Neural cell (in vitro differentiated cells): ENCODE data around the gene ZBTB7A. TPM values are rescaled to one million over a fixed set of nuclear protein-coding genes. Genes with fewer than 3 reads are reported as not detected.

Experiments
- H2AFZ ChIP-seq: fragments of 200-600, 300-800 bp; sonication (generic), shearing (Covaris generic); 2 replicates; pipeline ENCODE4 v1.6.0; 2014; ENCODE audit warnings: low read depth, mild to moderate bottlenecking, antibody characterized with exemption, low read length, moderate library complexity
- H3F3A ChIP-seq: fragments of 200-600 bp; shearing (Covaris generic); 2 replicates; pipeline ENCODE4 v1.6.1; 2016; ENCODE audit warnings: mild to moderate bottlenecking, moderate library complexity, mixed read lengths, antibody characterized with exemption, low read length; ENCODE audit not compliant: insufficient read depth, poor library complexity, severe bottlenecking
- H3K27ac ChIP-seq: fragments of 200-600, 300-800 bp; sonication (generic), shearing (Covaris generic); 2 replicates; pipeline ENCODE4 v1.5.1; 2014; ENCODE audit warnings: mild to moderate bottlenecking, low read length, moderate library complexity
- H3K27me3 ChIP-seq: fragments of 300-800, 200-600 bp; sonication (generic), shearing (Covaris generic); 2 replicates; pipeline ENCODE4 v1.6.0; 2014; ENCODE audit warnings: mild to moderate bottlenecking, low read depth, low read length, moderate library complexity; ENCODE audit not compliant: insufficient read depth
- H3K36me3 ChIP-seq: fragments of 300-800, 200-600 bp; sonication (generic), shearing (Covaris generic); 2 replicates; pipeline ENCODE4 v1.5.1; 2014; ENCODE audit warnings: mild to moderate bottlenecking, antibody characterized with exemption, low read length, moderate library complexity; ENCODE audit not compliant: insufficient read depth
- H3K4me2 ChIP-seq: fragments of 300-800, 200-600 bp; sonication (generic), shearing (Covaris generic); 2 replicates; pipeline ENCODE4 v1.6.0; 2014; ENCODE audit warnings: mild to moderate bottlenecking, low read length
- H3K4me3 ChIP-seq: fragments of 300-800, 200-600 bp; sonication (generic), shearing (Covaris generic); 2 replicates; pipeline ENCODE4 v1.5.1; 2014; ENCODE audit warnings: mild to moderate bottlenecking, low read length, moderate library complexity
- H3K79me2 ChIP-seq: fragments of 200-600 bp; shearing (Covaris generic); replicated peaks from 2 replicates; pipeline ENCODE4 v1.6.0; 2014; ENCODE audit warnings: mild to moderate bottlenecking, low read length, moderate library complexity; ENCODE audit not compliant: insufficient read depth
- H3K9ac ChIP-seq: fragments of 300-800, 200-600 bp; sonication (generic), shearing (Covaris generic); 2 replicates; pipeline ENCODE4 v1.6.1; 2016; ENCODE audit warnings: mild to moderate bottlenecking, low read length, mixed read lengths
- H3K9me2 ChIP-seq: fragments of 200-600 bp; shearing (Covaris generic); 2 replicates; pipeline ENCODE4 v1.6.1; 2016; ENCODE audit warnings: mild to moderate bottlenecking, low read length, mixed read lengths; ENCODE audit not compliant: insufficient read depth
- H3K9me3 ChIP-seq: fragments of 200-600, 300-800 bp; sonication (generic), shearing (Covaris generic); 2 replicates; pipeline ENCODE4 v1.6.1; 2016; ENCODE audit warnings: mild to moderate bottlenecking, mixed run types, low read length, moderate library complexity, mixed read lengths
- H4K20me1 ChIP-seq: fragments of 200-600 bp; shearing (Covaris generic); 2 replicates; pipeline ENCODE4 v1.6.1; 2016; ENCODE audit warnings: mild to moderate bottlenecking, mixed run types; ENCODE audit not compliant: insufficient read depth
- CTCF ChIP-seq: fragments of 450-650 bp; IDR thresholded peaks from 2 replicates; pipeline ENCODE4 v1.5.1; 2014; ENCODE audit warnings: antibody characterized with exemption, mild to moderate bottlenecking, moderate library complexity; ENCODE audit not compliant: poor library complexity, severe bottlenecking
- EP300 ChIP-seq: fragments of 450-650 bp; conservative IDR thresholded peaks from 2 replicates; pipeline ENCODE4 v1.6.1; 2014; ENCODE audit warnings: antibody characterized with exemption, mild to moderate bottlenecking, moderate library complexity; ENCODE audit not compliant: poor library complexity, severe bottlenecking
- EZH2 ChIP-seq: fragments of 200-600, 300-800 bp; shearing (Covaris generic), sonication (generic); IDR thresholded peaks from 2 replicates; pipeline ENCODE4 v1.6.1; 2014; ENCODE audit warnings: antibody characterized with exemption, low read length, borderline replicate concordance, mild to moderate bottlenecking; ENCODE audit not compliant: insufficient read depth, poor library complexity, severe bottlenecking
- MXI1 ChIP-seq: fragments of 450-650 bp; conservative IDR thresholded peaks from 2 replicates; pipeline ENCODE4 v1.6.1; 2014; ENCODE audit warnings: antibody characterized with exemption, mild to moderate bottlenecking; ENCODE audit not compliant: poor library complexity, severe bottlenecking
- POLR2AphosphoS5 ChIP-seq: IDR thresholded peaks from 2 replicates; pipeline ENCODE4 v1.6.1; 2012
- RAD21 ChIP-seq: fragments of 450-650 bp; conservative IDR thresholded peaks from 2 replicates; pipeline ENCODE4 v1.6.1; 2014; ENCODE audit warnings: antibody characterized with exemption, mild to moderate bottlenecking, moderate library complexity
- REST ChIP-seq: IDR thresholded peaks from 2 replicates; pipeline ENCODE4 v1.6.1; 2012; ENCODE audit warnings: borderline replicate concordance
- SMC3 ChIP-seq: fragments of 450-650 bp; conservative IDR thresholded peaks from 2 replicates; pipeline ENCODE4 v1.6.1; 2014; ENCODE audit warnings: antibody characterized with exemption, mild to moderate bottlenecking, moderate library complexity; ENCODE audit not compliant: poor library complexity
- TAF1 ChIP-seq: IDR thresholded peaks from 2 replicates; pipeline ENCODE4 v1.6.1; 2012; ENCODE audit warnings: low read depth
- polyA plus RNA-seq: library from polyadenylated mRNA; depleted of rRNA; stranded (reverse); fragments of >200 nt; gene quantifications from 2 replicates; pipeline ENCODE4 v1.2.3, GENCODE V29; 2014

The ZBTB7A gene
- polyA plus RNA-seq, 1 donor from 2014 or later, result 1.7 TPM

- Histone ChIP-seq H3K9me3 (no peaks in the 10 kb centered on the region), H3K27me3 (no peaks in the 10 kb centered on the region), H3K4me2 (no peak overlapping the region), H4K20me1 (no peaks in the 10 kb centered on the region), H2AFZ (no peak overlapping the region), H3K27ac (no peak overlapping the region), H3K9me2 (no peaks in the 10 kb centered on the region), H3K36me3 (no peaks in the 10 kb centered on the region), H3F3A (no peaks in the 10 kb centered on the region), H3K4me3 (no peak overlapping the region), H3K79me2 (no peaks in the 10 kb centered on the region), H3K9ac (no peak overlapping the region)
- TF ChIP-seq SMC3 (no peak), REST (no peak), EZH2 (no peak), EP300 (no peak), POLR2AphosphoS5 (no peak), MXI1 (no peak)
These were observed 27.0 kb upstream of the ZBTB7A start for GRCh38 chr19:4093643-4094175.

GRCh38 chr19:4090356-4091220 lies 23.9 kb upstream of the ZBTB7A start:
- Histone ChIP-seq H3K36me3 (no peaks in the 10 kb centered on the region), H2AFZ (no peak overlapping the region), H3K79me2 (no peaks in the 10 kb centered on the region), H4K20me1 (no peaks in the 10 kb centered on the region), H3F3A (no peaks in the 10 kb centered on the region), H3K4me2 (no peak overlapping the region), H3K9me2 (no peaks in the 10 kb centered on the region), H3K27ac (no peak overlapping the region), H3K9ac (no peak overlapping the region), H3K9me3 (no peaks in the 10 kb centered on the region), H3K27me3 (no peaks in the 10 kb centered on the region), H3K4me3 (no peak overlapping the region)
- TF ChIP-seq TAF1 (no peak), EZH2 (no peak), CTCF (no peak), RAD21 (no peak), POLR2AphosphoS5 (no peak), EP300 (no peak), REST (no peak), SMC3 (no peak), MXI1 (no peak)
